A549 treated with Mapracorat at 1 μM for 4 hours (cell line): ENCODE measurements around the gene ADCY5. TPM values are rescaled to one million over a fixed set of nuclear protein-coding genes. Genes with fewer than 3 reads are reported as not detected.

Experiments used
- total RNA-seq: library from RNA; stranded (reverse); fragments of 200-300 nt; extraction: Qiagen RNA extraction; gene quantifications from 5 replicates; pipeline ENCODE4 v1.2.3, GENCODE V29; 2022

Gene ADCY5
- total RNA-seq: 0.22 to 0.88 TPM (median 0.30 TPM) in 5 replicates

DNA sequence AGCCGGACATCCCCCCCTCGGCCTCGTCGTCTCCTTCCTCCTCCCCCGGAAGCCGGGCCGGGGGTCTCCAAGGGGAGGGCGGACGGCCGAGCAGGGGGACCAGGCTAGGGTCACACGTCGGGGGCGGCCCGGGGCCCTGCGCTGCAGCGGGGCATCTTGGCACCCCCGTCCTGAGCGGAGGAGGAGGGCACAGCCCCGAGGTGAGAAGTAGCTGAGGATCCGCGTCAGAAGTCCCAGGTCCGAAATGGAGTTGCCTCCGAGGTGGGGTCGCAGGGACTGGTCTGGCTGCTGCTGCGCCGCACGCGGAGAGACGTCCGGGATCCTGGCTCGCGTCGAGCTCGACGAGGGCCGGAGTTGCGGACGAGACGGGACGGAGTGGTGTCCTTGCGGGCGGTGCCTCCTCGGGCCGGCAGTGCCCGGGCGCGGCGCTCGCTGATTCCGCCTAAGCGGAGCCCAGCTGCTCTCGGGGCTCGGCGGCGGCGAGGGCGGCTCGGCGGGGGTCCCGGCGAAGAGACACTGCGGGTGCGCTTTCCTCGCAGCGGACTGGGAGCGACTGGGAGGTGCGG, at the start of gene ADCY5:
ADCY5 (minus strand) TSS at position 555 of the 566 bp plus-strand sequence; CDS start at position 10, 545 bp downstream.

Other genes with a start within 250 kb of the ADCY5 start
- gene SEC22A, start 247.1 kb downstream of the ADCY5 start, total RNA-seq: 18.4 to 22.3 TPM (median 20.0 TPM) in 5 replicates
- 30.2 to 34.5 TPM (median 33.9 TPM) in 5 replicates for gene HACD2, start 136.0 kb upstream of the ADCY5 start, total RNA-seq